Heart left ventricle (tissue), 13 donors: ENCODE measurements around the gene CD2BP2.

Experiments
- POLR2A ChIP-seq, 2 donors: fragments of 450-650 bp; IDR thresholded peaks; one replicate each; pipeline ENCODE4 v1.6.1; 2017; ENCODE audit warnings: antibody characterized with exemption in 2 of 2, mild to moderate bottlenecking in 2 of 2, moderate library complexity in 2 of 2
- TF ChIP-seq, protein P1 (sequence below), 12 donors: fragments of 200-600 bp; sonication (generic) in 4 of 12; IDR thresholded peaks; one replicate each; pipeline versions ENCODE4 v1.5.0 to v1.8.0; 2018 to 2022; ENCODE audit warnings: antibody characterized with exemption in 12 of 12, mild to moderate bottlenecking in 5 of 12
- donor health status: ischemic (EF 13 %, LVEDD 7.1; RV severe dilation, severe dysfunction).
- donor health status: DM: no; HTN: yes; CAD: no.
- donor health status: DM: no; HTN: no; CAD: no.
- donor health status: ischemic (EF 25% LVEDD 6.9; RV normal size, moderate dysfunction).
- donor health status: ischemic (EF 25% LVEDD 5.7; RV mildly dilated, moderate dysfunction).
- donor health status: ischemic (EF 35%, LVEDD 5.7; RV mildly dilated, moderate dysfunction).
- donor health status: nonischemic (EF 11% LVEDD 7.7; RV severe dilation, severe dysfunction).
- donor health status: DM: yes; HTN: yes; CAD: no.
- donor health status: PGD.
- donor health status: ischemic (EF 29% LVEDD 5.4; RV normal size, mild dysfunction).
- donor health status: nonischemic (EF 23%, LVEDD 6.1; RV moderate dilation, normal function).

DNA sequence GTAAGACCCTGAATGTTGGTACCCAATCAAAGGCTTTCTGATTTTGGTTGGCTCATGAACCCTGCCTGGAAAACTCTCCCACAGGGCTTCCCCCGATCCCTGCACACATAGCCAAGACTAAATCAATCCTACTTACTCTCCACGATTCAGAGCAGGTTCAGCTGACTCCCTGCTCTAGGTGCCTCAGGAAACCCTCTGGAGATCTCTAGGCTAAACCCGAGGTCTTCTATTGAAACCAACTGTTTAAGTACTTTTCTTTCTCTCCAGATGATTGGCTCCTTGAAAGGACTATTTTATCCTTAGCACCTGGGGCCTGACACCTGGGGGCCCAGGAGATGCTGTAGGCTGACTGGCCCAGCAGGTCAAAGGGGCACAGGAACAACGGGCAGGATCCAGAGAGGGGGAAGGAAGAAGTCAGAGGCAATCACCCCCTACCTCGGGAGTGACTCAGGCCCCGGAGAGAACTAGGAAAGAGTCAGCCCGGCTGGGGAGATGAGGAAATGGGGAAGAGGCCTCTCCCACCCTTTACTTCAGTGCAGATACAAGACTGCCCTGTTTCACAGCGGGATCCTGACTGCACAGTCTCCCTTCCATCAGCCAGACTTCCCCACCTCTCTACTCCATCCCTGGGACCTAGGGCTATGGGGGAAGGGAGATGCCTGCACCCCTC lies 13.1 kb upstream of the CD2BP2 start:
- TF ChIP-seq POLR2A (IDR thresholded peaks at IDR 0.05), result no peak
- TF ChIP-seq, protein P1, sequence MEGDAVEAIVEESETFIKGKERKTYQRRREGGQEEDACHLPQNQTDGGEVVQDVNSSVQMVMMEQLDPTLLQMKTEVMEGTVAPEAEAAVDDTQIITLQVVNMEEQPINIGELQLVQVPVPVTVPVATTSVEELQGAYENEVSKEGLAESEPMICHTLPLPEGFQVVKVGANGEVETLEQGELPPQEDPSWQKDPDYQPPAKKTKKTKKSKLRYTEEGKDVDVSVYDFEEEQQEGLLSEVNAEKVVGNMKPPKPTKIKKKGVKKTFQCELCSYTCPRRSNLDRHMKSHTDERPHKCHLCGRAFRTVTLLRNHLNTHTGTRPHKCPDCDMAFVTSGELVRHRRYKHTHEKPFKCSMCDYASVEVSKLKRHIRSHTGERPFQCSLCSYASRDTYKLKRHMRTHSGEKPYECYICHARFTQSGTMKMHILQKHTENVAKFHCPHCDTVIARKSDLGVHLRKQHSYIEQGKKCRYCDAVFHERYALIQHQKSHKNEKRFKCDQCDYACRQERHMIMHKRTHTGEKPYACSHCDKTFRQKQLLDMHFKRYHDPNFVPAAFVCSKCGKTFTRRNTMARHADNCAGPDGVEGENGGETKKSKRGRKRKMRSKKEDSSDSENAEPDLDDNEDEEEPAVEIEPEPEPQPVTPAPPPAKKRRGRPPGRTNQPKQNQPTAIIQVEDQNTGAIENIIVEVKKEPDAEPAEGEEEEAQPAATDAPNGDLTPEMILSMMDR (IDR thresholded peaks at IDR 0.05), result no peak
